ENCODE data around the gene ZBTB44.
"Not testable (repeated sequence)": the region's sequence is repeated elsewhere in the genome, so short reads cannot be mapped to it uniquely, and the experiment has no call there.

ZBTB44 gene, protein sequence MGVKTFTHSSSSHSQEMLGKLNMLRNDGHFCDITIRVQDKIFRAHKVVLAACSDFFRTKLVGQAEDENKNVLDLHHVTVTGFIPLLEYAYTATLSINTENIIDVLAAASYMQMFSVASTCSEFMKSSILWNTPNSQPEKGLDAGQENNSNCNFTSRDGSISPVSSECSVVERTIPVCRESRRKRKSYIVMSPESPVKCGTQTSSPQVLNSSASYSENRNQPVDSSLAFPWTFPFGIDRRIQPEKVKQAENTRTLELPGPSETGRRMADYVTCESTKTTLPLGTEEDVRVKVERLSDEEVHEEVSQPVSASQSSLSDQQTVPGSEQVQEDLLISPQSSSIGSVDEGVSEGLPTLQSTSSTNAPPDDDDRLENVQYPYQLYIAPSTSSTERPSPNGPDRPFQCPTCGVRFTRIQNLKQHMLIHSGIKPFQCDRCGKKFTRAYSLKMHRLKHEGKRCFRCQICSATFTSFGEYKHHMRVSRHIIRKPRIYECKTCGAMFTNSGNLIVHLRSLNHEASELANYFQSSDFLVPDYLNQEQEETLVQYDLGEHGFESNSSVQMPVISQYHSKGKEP

DNA sequence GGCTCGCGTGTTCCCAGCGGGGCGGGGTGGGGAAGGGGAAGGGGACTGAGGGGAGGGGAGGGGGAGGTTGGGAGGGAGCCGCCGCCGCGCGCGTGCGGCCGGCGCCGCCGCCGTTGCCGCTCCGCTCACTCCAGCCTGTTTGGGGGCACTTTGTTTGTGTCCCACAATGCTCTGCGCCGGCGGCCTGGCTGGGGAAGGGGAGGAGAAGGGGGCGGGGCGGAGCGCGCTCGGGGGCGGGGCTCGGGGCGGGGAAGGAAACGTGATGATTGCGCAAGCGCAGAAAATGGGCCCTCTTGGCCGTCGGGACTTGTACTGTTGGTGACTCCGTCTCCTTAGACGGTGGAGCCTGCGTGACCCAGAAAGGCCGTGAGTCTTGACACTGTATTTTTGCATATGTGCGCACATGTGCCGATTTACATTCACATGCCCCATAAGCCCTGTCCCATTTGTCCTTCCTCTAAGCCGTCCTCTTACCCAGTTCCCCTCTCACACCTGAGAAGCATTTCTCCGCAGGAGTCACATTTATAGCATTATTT lies at the start of gene ZBTB44:
TSS of gene ZBTB44 (minus strand) at position 168 of the 536 bp plus-strand sequence. CDS start 53,044 bp downstream, outside the sequence.
- peak; percentile 92 for DNase-seq

DNA sequence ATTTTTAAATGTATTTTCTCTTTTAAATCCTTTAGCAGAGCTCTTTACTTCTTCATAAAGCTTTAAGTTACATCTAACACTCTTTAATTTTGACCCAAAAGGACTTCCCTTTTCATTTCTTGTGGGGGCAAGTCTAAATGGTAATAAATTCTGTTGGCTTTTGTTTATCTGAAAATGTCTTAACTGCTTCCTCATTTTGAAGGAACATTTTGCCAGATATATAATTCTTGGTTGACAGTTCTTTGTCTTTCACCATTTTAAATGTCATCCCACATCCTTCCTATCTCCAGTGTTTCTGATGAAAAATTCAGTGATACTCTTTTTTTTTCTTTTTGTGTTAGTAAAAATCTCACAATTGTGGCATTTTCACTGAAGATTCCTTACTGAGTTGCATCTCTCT lies 44.7 kb upstream of the ZBTB44 start:
- DNase-seq, result no peak

DNA sequence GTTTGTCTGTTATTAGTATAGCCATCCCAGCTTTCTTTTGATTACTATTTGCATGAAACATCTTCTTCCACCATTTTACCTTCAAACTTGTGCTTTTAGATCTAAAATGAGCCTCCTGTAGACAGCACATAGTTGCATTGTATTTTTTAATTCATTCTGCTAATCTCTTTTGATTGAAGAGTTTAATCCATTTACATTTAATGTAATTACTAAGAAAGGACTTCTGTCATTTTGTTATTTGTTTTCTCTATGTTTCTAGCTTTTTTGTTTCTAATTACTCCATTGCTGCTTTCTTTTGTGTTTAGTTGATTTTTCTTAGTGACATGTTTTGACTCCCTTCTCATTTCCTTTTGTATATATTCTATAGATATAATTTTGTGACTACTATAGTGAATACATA lies 43.7 kb upstream of the ZBTB44 start:
- DNase-seq, result no peak

DNA sequence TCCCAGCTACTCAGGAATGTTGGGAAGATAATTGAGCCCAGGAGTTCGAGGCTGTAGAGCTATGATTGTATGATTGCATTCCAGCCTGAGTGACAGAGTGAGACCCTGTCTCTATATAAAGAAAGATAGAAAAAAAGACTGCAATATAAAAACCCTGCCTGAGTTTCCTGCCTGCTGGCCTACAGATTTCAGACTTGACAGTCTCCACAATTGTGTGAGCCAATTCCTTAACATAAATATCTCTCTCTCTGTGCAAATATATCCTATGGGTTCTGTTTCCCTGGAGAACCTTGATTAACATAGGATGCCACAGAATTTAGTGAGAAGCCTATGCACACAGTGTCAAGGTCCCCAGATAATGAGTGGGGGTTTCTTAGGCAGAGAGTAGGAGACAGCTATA lies 32.5 kb upstream of the ZBTB44 start:
- no peak for DNase-seq

DNA sequence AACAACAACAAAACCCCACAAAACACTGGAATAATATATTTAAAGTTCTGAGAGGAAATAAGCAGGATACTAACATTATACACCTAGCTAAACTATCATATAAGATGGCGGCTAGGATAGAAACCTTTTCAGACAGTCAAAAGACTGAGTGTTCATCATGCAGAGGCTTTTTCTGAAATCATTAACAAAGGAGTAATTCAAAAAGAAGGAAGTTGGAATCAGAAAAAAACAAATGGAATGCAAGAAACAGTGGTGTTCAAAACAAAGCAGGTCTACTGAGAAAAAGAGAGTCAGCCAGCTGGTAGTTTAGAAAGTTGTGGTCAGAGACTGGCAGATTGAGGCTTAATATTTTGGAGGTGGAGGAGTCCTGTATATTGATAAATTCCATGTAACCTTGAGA lies 30.1 kb upstream of the ZBTB44 start:
- DNase-seq, result no peak

DNA sequence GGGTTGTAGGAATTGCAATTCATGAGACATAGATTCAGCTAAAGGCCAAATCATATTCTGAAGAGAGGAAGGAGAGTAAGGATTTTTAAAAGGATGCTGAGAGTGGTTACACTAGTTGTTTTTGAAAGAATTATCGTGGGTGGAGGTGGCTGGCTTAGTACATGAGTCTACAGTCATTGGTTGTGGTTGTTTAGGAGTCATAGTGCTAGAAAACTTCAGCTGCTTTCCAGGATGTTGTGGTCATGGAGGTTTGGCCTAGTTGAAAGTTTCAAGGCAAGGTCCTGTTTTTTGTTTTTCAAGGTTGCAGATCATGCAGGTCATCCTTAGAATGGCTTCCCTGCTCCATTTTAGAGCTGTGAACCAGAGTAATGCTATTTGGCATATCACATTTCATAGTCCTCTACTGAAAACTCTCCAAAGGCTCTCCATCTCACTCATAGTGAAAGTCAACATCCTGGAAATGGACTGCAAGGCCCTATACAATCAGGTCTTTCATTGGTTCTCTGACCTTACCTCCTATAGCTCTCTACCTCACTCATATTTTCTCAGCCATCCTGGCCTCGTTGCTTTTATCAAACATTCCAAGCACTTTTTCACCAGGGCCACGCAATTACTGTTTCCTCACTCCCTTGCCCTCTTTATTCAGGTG lies 26.1 kb upstream of the ZBTB44 start:
- no peak for DNase-seq

DNA sequence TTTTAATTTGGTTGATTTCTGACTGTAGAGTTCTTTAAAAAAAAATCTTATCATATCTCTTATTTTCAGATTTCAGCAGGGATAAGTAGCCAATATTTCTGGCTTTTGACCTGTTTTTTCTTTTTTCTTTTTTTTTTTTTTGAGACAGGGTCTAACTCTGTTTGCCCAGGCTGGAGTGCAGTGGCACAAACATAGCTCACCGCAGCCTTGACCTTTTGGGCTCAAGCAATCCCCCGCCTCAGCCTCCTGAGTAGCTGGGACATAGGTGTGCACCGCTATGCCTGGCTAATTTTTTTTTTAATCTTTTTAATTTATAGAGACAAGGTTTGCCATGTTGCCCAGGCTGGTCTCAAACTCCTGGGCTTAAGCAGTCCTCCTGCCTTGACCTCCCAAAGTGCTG lies 23.9 kb upstream of the ZBTB44 start:
- DNase-seq, result no peak

DNA sequence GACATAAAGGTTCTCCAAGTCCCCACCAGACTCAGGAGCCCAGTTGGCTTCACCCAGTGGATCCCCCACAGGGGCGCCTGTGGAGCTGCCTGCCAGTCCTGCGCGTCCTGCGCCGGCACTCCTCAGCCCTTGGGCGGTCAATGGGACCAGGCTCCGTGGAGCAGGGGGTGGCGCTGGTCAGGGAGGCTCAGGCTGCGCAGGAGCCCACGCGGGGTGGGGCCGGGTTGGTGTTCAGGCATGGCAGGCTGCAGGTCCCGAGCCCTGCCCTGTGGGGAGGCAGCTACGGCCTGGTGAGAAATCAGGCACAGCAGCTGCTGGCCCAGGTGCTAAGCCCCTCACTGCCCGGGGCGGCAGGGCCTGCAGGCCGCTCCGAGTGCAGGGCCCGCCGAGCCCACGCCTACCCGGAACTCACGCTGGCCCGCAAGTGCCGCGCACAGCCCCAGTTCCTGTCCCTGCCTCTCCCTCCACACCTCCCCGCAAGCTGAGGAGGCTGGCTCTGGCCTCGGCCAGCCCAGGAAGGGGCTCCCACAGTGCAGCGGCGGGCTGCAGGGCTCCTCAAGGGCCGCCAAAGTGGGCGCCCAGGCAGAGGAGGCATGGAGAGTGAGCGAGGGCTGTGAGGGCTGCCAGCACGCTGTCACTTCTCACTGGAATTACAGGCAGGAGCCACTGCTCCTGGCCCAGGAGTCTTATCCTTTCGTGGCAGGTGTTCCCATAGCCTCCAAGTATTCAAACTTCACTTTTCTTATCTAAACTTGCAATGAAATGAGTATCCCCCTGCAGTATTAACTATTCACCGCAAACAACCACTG lies 22.8 kb upstream of the ZBTB44 start:
- DNase-seq, result no peak

DNA sequence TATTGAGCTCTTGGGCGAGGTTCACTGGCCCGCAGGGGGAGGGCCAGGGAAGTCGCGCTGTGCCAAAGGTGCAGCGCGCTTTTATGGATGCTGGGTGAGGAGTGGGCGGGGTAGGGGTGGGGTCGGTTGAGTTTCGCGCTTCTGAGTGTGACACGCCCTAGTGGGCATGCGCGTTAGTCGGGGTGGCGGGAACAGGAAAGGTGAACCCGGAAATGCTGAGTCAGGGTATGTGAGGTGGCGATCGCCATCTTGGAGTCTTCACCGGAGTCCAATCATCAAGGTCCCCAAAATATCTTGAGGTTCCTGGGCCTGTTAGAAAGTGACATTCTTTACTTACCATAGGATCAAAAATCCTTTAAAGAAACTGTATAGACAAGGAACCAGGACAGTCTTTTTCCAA lies 16.7 kb upstream of the ZBTB44 start:
- not testable (repeated sequence) for DNase-seq

DNA sequence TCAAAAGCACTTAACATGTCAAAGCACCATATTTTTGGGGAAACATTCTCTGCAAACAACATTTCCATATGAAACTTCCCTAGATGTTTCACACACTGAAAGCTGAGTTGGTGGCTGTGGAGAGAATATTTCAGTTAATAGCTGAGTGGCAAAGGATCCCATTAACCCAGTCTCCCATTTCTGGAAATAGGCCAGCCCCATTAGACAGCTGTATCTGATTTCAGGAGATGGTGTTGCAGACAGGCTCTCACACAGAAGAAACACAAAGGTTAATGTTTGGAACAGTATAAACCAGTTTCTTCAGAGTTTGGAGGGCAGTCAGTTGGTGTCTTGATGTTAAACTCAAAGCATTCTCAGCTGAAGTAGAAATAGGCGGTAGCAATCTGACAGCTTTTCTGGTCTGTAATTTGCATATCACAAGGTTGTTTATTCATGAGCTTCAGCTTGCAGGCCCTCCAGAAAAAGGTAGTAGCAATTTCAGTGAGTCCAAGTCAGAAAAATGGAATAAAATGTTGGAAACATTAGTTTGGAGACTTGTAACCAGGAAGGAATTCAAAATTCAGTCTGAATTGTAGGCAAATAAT lies 15.5 kb upstream of the ZBTB44 start:
- no peak for DNase-seq

DNA sequence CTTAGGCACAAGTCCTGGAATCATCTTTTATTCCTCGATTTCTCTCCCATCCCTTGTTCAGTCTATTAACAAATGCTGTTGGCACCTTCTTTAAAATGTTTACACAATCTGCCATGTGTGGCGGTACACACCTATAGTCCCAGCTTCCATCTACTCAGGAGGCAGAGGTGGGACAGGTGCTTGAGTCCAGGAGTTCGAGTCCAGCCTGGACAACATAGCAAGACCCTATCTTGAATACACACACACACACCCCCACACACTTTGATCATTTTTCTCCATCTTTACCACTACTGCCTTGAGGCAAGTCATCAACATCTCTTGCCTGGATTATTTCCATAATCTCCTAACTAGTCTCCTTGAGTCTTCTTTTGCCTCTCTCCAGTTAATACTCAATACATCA lies 13.7 kb upstream of the ZBTB44 start:
- DNase-seq, result no peak

DNA sequence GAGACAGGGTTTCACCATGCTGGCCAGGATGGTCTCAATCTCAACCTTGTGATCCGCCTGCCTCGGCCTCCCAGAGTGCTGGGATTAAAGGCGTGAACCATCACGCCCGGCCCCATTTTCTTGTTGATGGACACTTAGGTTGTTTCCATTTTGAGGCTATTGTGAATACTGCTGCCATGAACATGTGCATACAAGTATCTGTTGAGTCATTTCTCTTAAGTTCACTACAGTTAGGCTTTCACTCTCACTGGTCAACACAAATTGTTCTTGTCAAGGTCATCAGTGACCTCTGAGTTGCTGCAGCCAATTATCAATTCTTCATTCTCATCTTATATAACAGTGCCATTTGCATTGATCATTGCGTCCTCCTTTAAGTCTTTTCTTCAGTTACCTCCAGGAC lies 13.0 kb upstream of the ZBTB44 start:
- no peak for DNase-seq

DNA sequence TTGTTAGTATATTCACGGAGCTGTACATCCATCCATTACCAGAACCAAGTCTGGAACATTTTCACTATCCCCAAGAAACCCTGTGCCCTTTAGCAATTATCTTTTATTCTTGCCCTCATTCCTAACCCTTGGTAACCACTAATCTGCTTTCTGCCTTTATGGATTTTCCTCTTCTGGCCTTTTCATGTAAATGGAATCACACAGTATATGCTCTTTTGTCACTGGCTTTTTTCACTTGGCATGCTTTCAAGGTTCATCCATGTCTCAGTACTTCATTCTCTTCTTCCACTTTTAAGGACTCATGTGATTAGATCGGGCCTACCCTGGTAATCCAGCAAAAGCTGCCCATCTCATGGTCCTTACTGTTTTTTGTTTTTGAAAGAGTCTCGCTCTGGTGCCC lies 11.0 kb upstream of the ZBTB44 start:
- no peak for DNase-seq

DNA sequence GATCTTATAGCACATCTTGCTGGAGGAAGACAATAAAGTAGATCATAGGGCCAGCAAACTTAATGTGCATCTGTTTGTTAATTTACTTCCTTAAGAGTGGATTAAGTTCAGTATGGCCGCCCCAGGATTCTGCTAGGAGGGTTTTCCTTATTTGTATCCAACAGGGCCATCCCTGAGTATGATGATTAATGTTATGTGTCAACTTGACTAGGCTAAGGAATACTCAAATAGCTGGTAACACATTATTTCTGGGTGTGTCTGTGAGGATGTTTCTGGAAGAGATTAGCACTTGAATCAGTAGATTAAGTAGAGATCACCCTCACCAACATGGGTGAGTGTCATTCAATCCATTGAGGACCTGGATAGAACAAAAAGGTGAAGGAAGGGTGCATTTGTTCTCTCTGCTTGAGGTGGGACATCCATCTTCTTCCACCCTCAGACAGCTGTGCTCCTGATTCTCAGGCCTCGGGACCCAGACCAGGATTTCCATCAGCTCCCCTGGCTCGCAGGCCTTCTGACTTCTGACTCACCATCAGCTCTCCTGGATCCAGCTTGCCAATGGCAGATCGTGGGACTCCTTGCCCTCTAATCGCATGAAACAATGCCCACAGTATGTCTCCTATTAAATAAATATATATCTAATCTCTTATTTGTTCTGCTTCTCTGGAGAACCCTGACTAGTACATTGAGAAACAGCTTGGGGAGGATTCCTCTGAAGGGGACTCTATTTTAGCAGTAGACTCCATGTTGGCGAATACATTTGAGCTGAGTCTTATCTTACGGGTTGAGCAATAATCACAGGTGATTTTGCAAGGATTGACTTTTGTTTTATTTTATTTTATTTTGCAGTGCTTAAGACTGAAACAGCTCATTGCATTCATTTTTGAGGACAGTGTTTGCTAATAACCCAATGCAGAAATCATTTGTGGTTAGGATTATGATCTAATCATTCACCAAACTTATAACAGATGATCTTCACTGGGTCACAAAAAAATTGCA lies 9.0 kb upstream of the ZBTB44 start:
- no peak for DNase-seq

DNA sequence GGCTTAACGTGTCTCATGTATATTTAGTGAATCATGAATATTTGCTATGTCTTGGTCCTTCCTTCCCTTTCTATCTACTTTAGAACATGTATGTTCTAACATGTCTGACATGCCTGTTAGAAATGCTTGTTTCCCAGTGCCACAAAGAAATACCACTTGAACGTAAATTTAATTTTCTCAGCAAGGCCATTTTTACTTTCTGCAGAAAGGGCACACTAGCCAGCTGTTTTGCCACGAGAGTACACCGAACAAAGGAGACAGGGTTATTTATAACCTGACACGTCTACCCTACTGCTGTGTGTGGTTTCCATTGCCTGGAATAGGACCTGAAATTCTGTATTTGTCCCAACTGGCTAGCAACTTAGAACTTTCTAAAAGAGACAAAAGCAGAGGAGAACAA lies 7.4 kb upstream of the ZBTB44 start:
- no peak for DNase-seq

DNA sequence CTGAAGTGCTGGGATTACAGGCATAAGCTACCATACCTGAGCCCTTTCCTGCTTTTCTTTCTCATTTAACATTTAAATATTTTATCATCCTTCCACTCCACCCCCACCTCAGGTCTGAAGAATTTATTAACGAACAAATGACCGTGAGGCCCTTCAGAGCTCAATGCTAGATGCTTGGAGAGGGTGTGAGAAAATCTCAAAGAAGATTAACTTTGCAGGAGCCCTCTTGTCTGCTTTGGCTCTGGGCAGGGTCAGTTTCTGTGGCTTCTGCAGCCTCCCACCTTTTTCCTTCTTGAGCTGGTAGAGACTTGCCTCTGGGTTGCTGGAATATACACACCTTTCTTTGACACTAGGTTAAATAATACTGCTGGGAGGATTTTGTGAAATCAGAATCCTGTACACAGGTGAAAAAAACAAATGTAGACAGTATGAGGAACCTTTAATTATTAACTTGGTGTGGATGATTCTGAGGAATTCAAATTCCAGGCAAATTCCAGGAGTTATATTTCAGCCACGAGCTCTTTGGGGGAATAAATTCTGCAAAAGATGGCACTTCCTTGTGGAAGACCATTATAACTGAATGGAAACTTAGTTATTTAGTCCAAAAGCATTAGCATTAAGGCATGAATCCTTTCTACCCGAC lies 3.4 kb upstream of the ZBTB44 start:
- no peak for DNase-seq

DNA sequence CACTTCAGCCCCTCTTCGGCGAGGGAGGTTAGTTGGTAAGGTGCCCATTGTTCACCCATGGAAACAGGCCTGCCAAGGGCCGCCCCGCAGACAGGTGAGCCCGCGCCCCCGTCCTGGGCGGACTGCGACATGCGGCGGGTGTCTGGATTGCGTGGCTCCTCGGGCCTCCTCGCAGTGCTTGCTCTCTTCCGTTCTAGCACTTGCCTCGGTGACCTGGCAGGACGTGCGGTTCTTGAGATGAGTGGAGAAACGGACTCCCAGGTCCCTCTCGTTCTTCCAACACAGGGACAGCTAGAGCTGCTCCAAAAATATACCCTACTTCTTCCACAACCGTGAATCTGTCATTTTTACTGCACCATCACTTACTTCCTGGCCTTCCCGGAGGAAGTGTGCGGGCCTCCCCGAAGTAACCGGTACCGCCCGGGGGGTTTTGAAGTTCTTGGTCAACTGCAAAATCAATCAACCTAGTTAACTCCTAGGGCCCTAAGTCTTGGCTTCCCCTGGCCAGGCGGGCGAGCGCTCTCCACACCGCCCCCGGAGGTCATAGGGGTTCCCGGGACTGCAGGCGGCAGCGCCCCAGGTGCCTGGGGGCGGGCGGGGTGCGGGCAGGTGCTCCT lies 745 bp upstream of the ZBTB44 start:
- peak; percentile 46 for DNase-seq

DNA sequence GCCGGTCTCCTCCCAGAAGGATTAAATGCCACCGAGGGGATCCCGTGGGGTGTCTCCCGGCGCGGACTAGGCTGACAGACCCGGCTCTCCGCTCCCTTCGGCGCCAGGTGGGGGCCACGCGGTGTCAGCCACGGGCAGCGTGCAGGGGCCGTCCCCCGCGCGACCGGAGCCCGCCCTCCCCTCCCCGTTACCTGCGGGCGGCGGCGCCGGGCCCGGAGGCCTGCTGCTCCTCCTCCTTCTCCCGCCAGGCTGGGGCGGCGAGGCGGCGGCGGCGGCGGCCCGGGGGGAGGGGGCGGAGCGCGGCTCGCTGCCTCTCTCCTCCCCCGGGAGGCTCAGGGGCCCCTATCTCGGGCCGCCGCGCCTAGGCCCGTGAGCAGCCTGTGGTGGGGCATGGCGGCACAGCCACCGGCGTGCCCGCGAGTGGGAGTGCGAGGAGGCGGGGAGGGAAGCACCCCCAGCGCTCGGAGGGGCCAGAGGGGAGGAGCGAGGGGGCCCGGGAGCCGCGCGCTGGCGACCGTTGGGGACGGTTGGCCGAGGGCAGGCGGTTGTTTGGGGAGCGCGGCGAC lies 450 bp downstream of the ZBTB44 start:
- peak; percentile 61 for DNase-seq

DNA sequence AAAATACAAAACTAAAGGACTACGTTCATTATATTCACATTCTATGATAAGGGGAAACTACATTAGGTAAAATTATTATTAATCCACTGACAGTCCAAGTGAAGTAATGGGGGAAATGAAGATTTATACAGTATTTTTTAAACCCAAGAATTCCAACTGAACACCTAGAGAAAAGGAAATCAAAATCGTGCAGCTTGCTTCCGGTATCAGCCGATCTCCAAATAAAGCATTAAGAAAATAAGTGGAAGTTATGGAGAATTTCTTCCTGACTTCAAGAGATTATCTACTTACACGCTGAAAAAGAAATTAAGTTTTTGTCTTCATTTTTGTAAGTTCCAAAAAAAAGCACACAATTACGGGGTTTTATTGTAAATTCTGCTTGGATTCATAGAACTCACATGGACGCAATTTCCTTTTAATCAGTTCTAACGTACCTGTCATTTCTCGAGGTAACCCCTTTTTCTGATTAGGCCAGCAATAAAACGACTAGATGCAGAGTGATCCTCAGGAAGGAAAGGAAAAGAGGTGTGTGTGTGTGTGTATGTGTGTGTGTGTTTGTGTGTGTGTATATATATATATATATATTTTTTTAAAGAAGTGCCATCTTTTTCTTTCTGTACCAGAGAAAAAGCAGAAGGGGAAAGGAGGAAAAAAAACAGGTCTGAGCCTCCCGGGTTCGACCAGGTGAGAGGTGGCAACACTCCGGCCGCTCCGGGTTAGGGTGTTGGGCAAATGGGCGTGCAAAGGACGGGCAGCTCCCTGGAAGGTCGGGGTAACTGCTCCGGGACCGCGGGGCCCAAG lies 1.1 kb downstream of the ZBTB44 start:
- DNase-seq, result no peak
